ENCODE measurements around the gene PTH2. TPM values are rescaled to one million over a fixed set of nuclear protein-coding genes. Genes with fewer than 3 reads are reported as not detected.

Gene PTH2
- total RNA-seq, 1 experiment from 2014 or later = 1.0 TPM

- TF ChIP-seq EMX1 (CRISPR knock-in tag; IDR thresholded peaks at IDR 0.05) (no peak), IRF2 (CRISPR knock-in tag; IDR thresholded peaks at IDR 0.05; ENCODE audit: borderline replicate concordance, low read depth) (no peak), NR2C2 (CRISPR knock-in tag; IDR thresholded peaks at IDR 0.05) (no peak), ZNF423 (CRISPR knock-in tag; IDR thresholded peaks at IDR 0.05) (no peak), NFATC4 (CRISPR knock-in tag; IDR thresholded peaks at IDR 0.05) (no peak), ZNF396 (CRISPR knock-in tag; IDR thresholded peaks at IDR 0.05; ENCODE audit: borderline replicate concordance) (no peak), USF2 (CRISPR knock-in tag; IDR thresholded peaks at IDR 0.05) (peak; percentile 69), PRDM15 (CRISPR knock-in tag; IDR thresholded peaks at IDR 0.05) (no peak), ZNF281 (CRISPR knock-in tag; IDR thresholded peaks at IDR 0.05) (no peak), E2F1 (CRISPR knock-in tag; IDR thresholded peaks at IDR 0.05) (no peak), ZNF425 (CRISPR knock-in tag; conservative IDR thresholded peaks at IDR 0.05) (no peak), USF1 (CRISPR knock-in tag; IDR thresholded peaks at IDR 0.05) (peak; percentile 57; the same call in 1 of the 2 replicates), E2F4 (CRISPR knock-in tag; IDR thresholded peaks at IDR 0.05; ENCODE audit: borderline replicate concordance, low read depth) (no peak), MAX (CRISPR knock-in tag; IDR thresholded peaks at IDR 0.05) (peak; percentile 84), HMGA2 (CRISPR knock-in tag; IDR thresholded peaks at IDR 0.05) (no peak), TCF7 (CRISPR knock-in tag; IDR thresholded peaks at IDR 0.05; ENCODE audit: low read depth) (no peak), ZNF263 (CRISPR knock-in tag; IDR thresholded peaks at IDR 0.05; ENCODE audit: low read depth) (no peak), TEAD4 (CRISPR knock-in tag; IDR thresholded peaks at IDR 0.05) (no peak), ZMAT4 (CRISPR knock-in tag; IDR thresholded peaks at IDR 0.05) (no peak)
These were observed 7.6 kb upstream of the PTH2 start (continued) for GRCh38 chr19:49430678-49431329.
